HG02885 (cell line): ENCODE results near the gene DNER.

Source experiments
- ATAC-seq: cut with Tn5 transposase; IDR thresholded peaks from one replicate; pipeline ENCODE4 v1.9.1; 2021; ENCODE audit warnings: mild to moderate bottlenecking; ENCODE audit not compliant: unreplicated experiment, poor library complexity

DNER gene

GRCh38 chr2:229578052-229578846 lies 136.1 kb downstream of the DNER start:
- no peak for ATAC-seq

- ATAC-seq = no peak
Measured at GRCh38 chr2:229575569-229576315, 138.6 kb downstream of the DNER start.

GRCh38 chr2:229572507-229573271 lies 141.7 kb downstream of the DNER start:
- ATAC-seq = no peak

- ATAC-seq = no peak
Measured at GRCh38 chr2:229571243-229571642, 143.1 kb downstream of the DNER start.

GRCh38 chr2:229566370-229566769 lies 148.0 kb downstream of the DNER start:
- ATAC-seq = no peak

- ATAC-seq = no peak
Measured at GRCh38 chr2:229564300-229564907, 150.0 kb downstream of the DNER start.

- no peak for ATAC-seq
Measured at GRCh38 chr2:229563388-229563787, 151.0 kb downstream of the DNER start.

GRCh38 chr2:229562472-229563127 lies 151.8 kb downstream of the DNER start:
- no peak for ATAC-seq

GRCh38 chr2:229559986-229560385 lies 154.4 kb downstream of the DNER start:
- no peak for ATAC-seq

- no peak for ATAC-seq
Measured at GRCh38 chr2:229553091-229553490, 161.3 kb downstream of the DNER start.

- no peak for ATAC-seq
Measured at GRCh38 chr2:229543176-229543873, 171.0 kb downstream of the DNER start.

- no peak for ATAC-seq
Measured at GRCh38 chr2:229539628-229540027, 174.7 kb downstream of the DNER start.

GRCh38 chr2:229531594-229531993 lies 182.8 kb downstream of the DNER start:
- no peak for ATAC-seq

GRCh38 chr2:229530434-229530833 lies 183.9 kb downstream of the DNER start:
- ATAC-seq = no peak

- no peak for ATAC-seq
Measured at GRCh38 chr2:229528846-229529245, 185.5 kb downstream of the DNER start.

- no peak for ATAC-seq
Measured at GRCh38 chr2:229526951-229527350, 187.4 kb downstream of the DNER start.

GRCh38 chr2:229524799-229525198 lies 189.6 kb downstream of the DNER start:
- no peak for ATAC-seq

GRCh38 chr2:229523663-229524062 lies 190.7 kb downstream of the DNER start:
- no peak for ATAC-seq

GRCh38 chr2:229521576-229521975 lies 192.8 kb downstream of the DNER start:
- ATAC-seq = no peak
